ENCODE data around the gene PPP1R1A. TPM values are rescaled to one million over a fixed set of nuclear protein-coding genes. Genes with fewer than 3 reads are reported as not detected.

PPP1R1A gene
- 0.11 TPM for polyA plus RNA-seq (2012; ENCODE audit: missing spikeins)

- FAIRE-seq, result no peak
- DNase-seq (ENCODE audit: insufficient read length), result no peak
- TF ChIP-seq POLR2AphosphoS5 (IDR thresholded peaks at IDR 0.05; ENCODE audit: low read depth, low read length), result no peak
These were observed at the start of gene PPP1R1A for GRCh38 chr12:54588110-54588889. TSS of gene PPP1R1A (minus strand) at chr12:54588659. CDS start at chr12:54588488, 171 bp downstream.

GRCh38 chr12:54634795-54635194 is 46.3 kb upstream of the PPP1R1A start, which contains the start of gene LACRT:
TSS of gene LACRT (minus strand) at chr12:54634895. CDS start at chr12:54634841, 54 bp downstream.
- DNase-seq (ENCODE audit: insufficient read length) (no peak), FAIRE-seq (no peak)
- no peak for TF ChIP-seq POLR2AphosphoS5 (IDR thresholded peaks at IDR 0.05; ENCODE audit: low read depth, low read length)
- no peak for TF ChIP-seq TAF1 (IDR thresholded peaks at IDR 0.05; ENCODE audit: borderline replicate concordance, low read depth, low read length)
- TF ChIP-seq POLR2A (IDR thresholded peaks at IDR 0.05; ENCODE audit: low read depth, low read length), result no peak

GRCh38 chr12:54631988-54632728 is 43.7 kb upstream of the PPP1R1A start:
- DNase-seq (ENCODE audit: insufficient read length) (no peak), FAIRE-seq (no peak)
- TF ChIP-seq TAF1 (IDR thresholded peaks at IDR 0.05; ENCODE audit: borderline replicate concordance, low read depth, low read length), result no peak
- no peak for TF ChIP-seq POLR2A (IDR thresholded peaks at IDR 0.05; ENCODE audit: low read depth, low read length)
- TF ChIP-seq POLR2AphosphoS5 (IDR thresholded peaks at IDR 0.05; ENCODE audit: low read depth, low read length), result no peak

GRCh38 chr12:54631551-54631950 is 43.1 kb upstream of the PPP1R1A start:
- FAIRE-seq (no peak), DNase-seq (ENCODE audit: insufficient read length) (no peak)
- TF ChIP-seq TAF1 (IDR thresholded peaks at IDR 0.05; ENCODE audit: borderline replicate concordance, low read depth, low read length) (no peak), POLR2AphosphoS5 (IDR thresholded peaks at IDR 0.05; ENCODE audit: low read depth, low read length) (no peak), POLR2A (IDR thresholded peaks at IDR 0.05; ENCODE audit: low read depth, low read length) (no peak)

GRCh38 chr12:54629925-54630324 is 41.5 kb upstream of the PPP1R1A start:
- no peak for DNase-seq (ENCODE audit: insufficient read length)
- no peak for TF ChIP-seq TAF1 (IDR thresholded peaks at IDR 0.05; ENCODE audit: borderline replicate concordance, low read depth, low read length)
- no peak for TF ChIP-seq POLR2A (IDR thresholded peaks at IDR 0.05; ENCODE audit: low read depth, low read length)
- no peak for TF ChIP-seq POLR2AphosphoS5 (IDR thresholded peaks at IDR 0.05; ENCODE audit: low read depth, low read length)
- no peak for FAIRE-seq

GRCh38 chr12:54628186-54628846 is 39.9 kb upstream of the PPP1R1A start:
- FAIRE-seq (no peak), DNase-seq (ENCODE audit: insufficient read length) (no peak)
- TF ChIP-seq POLR2A (IDR thresholded peaks at IDR 0.05; ENCODE audit: low read depth, low read length) (no peak), POLR2AphosphoS5 (IDR thresholded peaks at IDR 0.05; ENCODE audit: low read depth, low read length) (no peak), TAF1 (IDR thresholded peaks at IDR 0.05; ENCODE audit: borderline replicate concordance, low read depth, low read length) (no peak)

GRCh38 chr12:54627304-54627703 is 38.8 kb upstream of the PPP1R1A start:
- TF ChIP-seq TAF1 (IDR thresholded peaks at IDR 0.05; ENCODE audit: borderline replicate concordance, low read depth, low read length) (no peak), POLR2A (IDR thresholded peaks at IDR 0.05; ENCODE audit: low read depth, low read length) (no peak), POLR2AphosphoS5 (IDR thresholded peaks at IDR 0.05; ENCODE audit: low read depth, low read length) (no peak)
- DNase-seq (ENCODE audit: insufficient read length) (no peak), FAIRE-seq (no peak)

- FAIRE-seq (no peak), DNase-seq (ENCODE audit: insufficient read length) (no peak)
- TF ChIP-seq POLR2AphosphoS5 (IDR thresholded peaks at IDR 0.05; ENCODE audit: low read depth, low read length), result no peak
- no peak for TF ChIP-seq TAF1 (IDR thresholded peaks at IDR 0.05; ENCODE audit: borderline replicate concordance, low read depth, low read length)
- TF ChIP-seq POLR2A (IDR thresholded peaks at IDR 0.05; ENCODE audit: low read depth, low read length), result no peak
These were observed 37.1 kb upstream of the PPP1R1A start for GRCh38 chr12:54625598-54625997.

- no peak for FAIRE-seq
- DNase-seq (ENCODE audit: insufficient read length), result no peak
- TF ChIP-seq TAF1 (IDR thresholded peaks at IDR 0.05; ENCODE audit: borderline replicate concordance, low read depth, low read length) (no peak), POLR2AphosphoS5 (IDR thresholded peaks at IDR 0.05; ENCODE audit: low read depth, low read length) (no peak), POLR2A (IDR thresholded peaks at IDR 0.05; ENCODE audit: low read depth, low read length) (no peak)
These were observed 36.1 kb upstream of the PPP1R1A start for GRCh38 chr12:54624315-54625279.

GRCh38 chr12:54622463-54623183 is 34.2 kb upstream of the PPP1R1A start:
- FAIRE-seq, result no peak
- no peak for DNase-seq (ENCODE audit: insufficient read length)
- no peak for TF ChIP-seq TAF1 (IDR thresholded peaks at IDR 0.05; ENCODE audit: borderline replicate concordance, low read depth, low read length)
- TF ChIP-seq POLR2A (IDR thresholded peaks at IDR 0.05; ENCODE audit: low read depth, low read length), result no peak
- TF ChIP-seq POLR2AphosphoS5 (IDR thresholded peaks at IDR 0.05; ENCODE audit: low read depth, low read length), result no peak
